ENCODE data around the gene CCDC106.

The CCDC106 gene

DNA sequence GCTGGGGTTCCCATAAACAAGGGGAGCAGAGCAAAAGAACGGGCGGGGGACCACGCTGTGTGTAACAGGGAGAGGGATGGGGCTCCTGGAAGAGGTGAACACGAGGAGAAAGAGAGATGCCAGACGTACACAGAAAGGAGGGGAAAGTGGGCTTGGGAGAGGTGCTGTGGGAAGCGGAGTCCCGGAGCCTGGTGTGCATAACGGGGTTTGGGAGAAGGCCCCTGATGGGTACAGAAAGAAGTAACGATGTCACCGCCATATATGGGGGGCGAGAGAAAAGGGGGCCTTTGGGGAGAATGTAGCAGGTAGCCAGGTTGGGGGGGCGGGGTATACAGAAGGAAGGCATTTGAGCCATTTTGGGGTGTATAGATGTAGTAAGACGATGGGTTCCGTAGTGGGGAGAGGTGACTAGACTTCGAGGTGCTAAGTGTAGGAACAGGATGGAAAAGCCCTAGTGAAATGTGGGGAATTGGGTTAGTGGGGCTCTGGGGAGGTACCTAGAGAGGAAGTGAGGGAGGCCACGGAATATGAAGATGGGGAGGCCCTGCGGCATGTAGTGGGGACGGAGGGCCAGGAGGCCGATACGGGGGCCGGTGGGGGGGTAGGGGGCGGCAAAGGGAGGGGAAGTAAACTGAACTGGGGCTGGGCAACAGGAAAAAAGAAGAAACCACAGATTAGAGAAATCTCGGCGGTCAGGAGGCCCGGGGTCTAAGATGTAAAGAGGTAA is 6.4 kb upstream of the CCDC106 start (continued):
- TF ChIP-seq OVOL3 (tag by site-specific recombination; IDR thresholded peaks at IDR 0.05), result peak; percentile 46; the same call in 1 of the 2 replicates
- TF ChIP-seq ZNF19 (tag by site-specific recombination; IDR thresholded peaks at IDR 0.05; ENCODE audit: low read depth), result no peak
- TF ChIP-seq, protein P1, sequence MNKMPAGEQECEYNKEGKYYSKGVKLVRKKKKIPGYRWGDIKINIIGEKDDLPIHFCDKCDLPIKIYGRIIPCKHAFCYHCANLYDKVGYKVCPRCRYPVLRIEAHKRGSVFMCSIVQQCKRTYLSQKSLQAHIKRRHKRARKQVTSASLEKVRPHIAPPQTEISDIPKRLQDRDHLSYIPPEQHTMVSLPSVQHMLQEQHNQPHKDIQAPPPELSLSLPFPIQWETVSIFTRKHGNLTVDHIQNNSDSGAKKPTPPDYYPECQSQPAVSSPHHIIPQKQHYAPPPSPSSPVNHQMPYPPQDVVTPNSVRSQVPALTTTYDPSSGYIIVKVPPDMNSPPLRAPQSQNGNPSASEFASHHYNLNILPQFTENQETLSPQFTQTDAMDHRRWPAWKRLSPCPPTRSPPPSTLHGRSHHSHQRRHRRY (tag by site-specific recombination; IDR thresholded peaks at IDR 0.05), result no peak
- peak; percentile 71; the same call in 1 of the 2 replicates for TF ChIP-seq KLF8 (tag by site-specific recombination; IDR thresholded peaks at IDR 0.05)

DNA sequence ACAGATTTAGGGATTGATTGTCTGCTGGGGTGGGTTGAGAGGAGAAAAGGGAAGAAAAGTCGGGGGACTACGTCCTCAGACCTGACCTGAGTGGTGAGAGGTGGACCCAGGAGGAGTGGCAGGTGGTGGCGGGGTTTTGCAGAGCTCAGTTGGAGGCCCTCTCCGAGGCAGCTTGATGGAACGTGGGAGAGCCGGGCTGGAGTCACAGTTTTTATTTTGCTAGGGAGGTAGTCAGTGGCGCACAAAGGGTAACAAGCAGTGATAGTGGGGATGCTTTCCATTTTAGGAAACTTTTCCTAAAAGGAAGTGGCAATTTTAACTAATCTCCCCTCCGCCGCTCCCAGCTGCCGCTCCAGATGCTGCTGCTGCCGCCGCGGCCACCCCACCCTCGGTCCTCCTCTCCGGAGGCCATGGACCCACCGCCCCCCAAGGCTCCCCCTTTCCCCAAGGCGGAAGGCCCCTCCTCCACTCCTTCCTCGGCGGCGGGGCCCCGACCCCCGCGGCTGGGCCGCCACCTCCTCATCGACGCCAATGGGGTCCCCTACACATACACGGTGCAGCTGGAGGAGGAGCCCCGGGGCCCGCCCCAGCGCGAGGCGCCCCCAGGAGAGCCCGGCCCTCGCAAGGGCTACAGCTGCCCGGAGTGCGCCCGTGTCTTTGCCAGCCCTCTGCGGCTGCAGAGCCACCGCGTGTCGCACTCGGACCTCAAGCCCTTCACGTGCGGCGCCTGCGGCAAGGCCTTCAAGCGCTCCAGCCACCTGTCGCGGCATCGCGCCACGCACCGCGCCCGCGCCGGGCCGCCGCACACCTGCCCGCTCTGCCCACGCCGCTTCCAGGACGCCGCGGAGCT is 5.6 kb upstream of the CCDC106 start:
- Histone ChIP-seq H3K4me1 (ENCODE audit: control insufficient read depth, insufficient read depth, low read length) (peaks cover 25% of the 10 kb centered on the region), H3K27ac (ENCODE audit: extremely low read depth, low read depth, low read length) (peak overlapping the region; percentile 83), H3K9me3 (ENCODE audit: control insufficient read depth, insufficient read depth, low read depth, low read length) (no peaks in the 10 kb centered on the region), H3K36me3 (ENCODE audit: control insufficient read depth in 2 of 2, insufficient read depth in 1 of 2, low read length in 2 of 2) (peaks cover 17 to 29% of the 10 kb centered on the region in 2 experiments; a peak in 2 of 3 replicates), H3K4me3 (ENCODE audit: low read depth, low read length) (peak overlapping the region; percentile 61)
- ChIA-PET POLR2A (interaction anchor here (0.6 to 2.2 kb wide), 7 partner anchors 8 to 43 kb away, joined by 3 to 36 read pairs (median 5); partner anchors contain the start of genes FIZ1, U2AF2 and ZNF784), CTCF (interaction anchor here (0.7 to 1.9 kb wide), 5 partner anchors 8 to 51 kb away, joined by 3 to 8 read pairs (median 4); no protein-coding TSS in a partner anchor)
- TF ChIP-seq, protein P2, sequence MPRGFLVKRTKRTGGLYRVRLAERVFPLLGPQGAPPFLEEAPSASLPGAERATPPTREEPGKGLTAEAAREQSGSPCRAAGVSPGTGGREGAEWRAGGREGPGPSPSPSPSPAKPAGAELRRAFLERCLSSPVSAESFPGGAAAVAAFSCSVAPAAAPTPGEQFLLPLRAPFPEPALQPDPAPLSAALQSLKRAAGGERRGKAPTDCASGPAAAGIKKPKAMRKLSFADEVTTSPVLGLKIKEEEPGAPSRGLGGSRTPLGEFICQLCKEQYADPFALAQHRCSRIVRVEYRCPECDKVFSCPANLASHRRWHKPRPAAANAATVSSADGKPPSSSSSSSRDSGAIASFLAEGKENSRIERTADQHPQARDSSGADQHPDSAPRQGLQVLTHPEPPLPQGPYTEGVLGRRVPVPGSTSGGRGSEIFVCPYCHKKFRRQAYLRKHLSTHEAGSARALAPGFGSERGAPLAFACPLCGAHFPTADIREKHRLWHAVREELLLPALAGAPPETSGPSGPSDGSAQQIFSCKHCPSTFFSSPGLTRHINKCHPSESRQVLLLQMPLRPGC (tag by site-specific recombination; IDR thresholded peaks at IDR 0.05), result no peak
- TF ChIP-seq, protein P3, sequence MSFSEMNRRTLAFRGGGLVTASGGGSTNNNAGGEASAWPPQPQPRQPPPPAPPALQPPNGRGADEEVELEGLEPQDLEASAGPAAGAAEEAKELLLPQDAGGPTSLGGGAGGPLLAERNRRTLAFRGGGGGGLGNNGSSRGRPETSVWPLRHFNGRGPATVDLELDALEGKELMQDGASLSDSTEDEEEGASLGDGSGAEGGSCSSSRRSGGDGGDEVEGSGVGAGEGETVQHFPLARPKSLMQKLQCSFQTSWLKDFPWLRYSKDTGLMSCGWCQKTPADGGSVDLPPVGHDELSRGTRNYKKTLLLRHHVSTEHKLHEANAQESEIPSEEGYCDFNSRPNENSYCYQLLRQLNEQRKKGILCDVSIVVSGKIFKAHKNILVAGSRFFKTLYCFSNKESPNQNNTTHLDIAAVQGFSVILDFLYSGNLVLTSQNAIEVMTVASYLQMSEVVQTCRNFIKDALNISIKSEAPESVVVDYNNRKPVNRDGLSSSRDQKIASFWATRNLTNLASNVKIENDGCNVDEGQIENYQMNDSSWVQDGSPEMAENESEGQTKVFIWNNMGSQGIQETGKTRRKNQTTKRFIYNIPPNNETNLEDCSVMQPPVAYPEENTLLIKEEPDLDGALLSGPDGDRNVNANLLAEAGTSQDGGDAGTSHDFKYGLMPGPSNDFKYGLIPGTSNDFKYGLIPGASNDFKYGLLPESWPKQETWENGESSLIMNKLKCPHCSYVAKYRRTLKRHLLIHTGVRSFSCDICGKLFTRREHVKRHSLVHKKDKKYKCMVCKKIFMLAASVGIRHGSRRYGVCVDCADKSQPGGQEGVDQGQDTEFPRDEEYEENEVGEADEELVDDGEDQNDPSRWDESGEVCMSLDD (tag by site-specific recombination; IDR thresholded peaks at IDR 0.05), result peak; percentile 38; the same call in 1 of the 2 replicates
- TF ChIP-seq SCRT2 (tag by site-specific recombination; IDR thresholded peaks at IDR 0.05), result peak; percentile 26; the same call in 1 of the 2 replicates
- TF ChIP-seq ZNF473 (tag by site-specific recombination; IDR thresholded peaks at IDR 0.05), result no peak
- peak; percentile 73 for TF ChIP-seq GLIS2 (tag by site-specific recombination; IDR thresholded peaks at IDR 0.05)
- TF ChIP-seq REPIN1 (tag by site-specific recombination; IDR thresholded peaks at IDR 0.05; ENCODE audit: low read depth), result no peak
- no peak for TF ChIP-seq ZNF302 (tag by site-specific recombination; IDR thresholded peaks at IDR 0.05; ENCODE audit: low read depth)
- TF ChIP-seq ZNF266 (tag by site-specific recombination; IDR thresholded peaks at IDR 0.05; ENCODE audit: low read depth), result no peak
- no peak for TF ChIP-seq ZNF311 (tag by site-specific recombination; IDR thresholded peaks at IDR 0.05; ENCODE audit: borderline replicate concordance)
- TF ChIP-seq, protein P4, sequence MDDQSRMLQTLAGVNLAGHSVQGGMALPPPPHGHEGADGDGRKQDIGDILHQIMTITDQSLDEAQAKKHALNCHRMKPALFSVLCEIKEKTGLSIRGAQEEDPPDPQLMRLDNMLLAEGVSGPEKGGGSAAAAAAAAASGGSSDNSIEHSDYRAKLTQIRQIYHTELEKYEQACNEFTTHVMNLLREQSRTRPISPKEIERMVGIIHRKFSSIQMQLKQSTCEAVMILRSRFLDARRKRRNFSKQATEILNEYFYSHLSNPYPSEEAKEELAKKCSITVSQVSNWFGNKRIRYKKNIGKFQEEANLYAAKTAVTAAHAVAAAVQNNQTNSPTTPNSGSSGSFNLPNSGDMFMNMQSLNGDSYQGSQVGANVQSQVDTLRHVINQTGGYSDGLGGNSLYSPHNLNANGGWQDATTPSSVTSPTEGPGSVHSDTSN (CRISPR knock-in tag; IDR thresholded peaks at IDR 0.05), result 0 out of 2 replicates have a peak, but pooled peaks have one; percentile 61
- TF ChIP-seq ZNF501 (tag by site-specific recombination; IDR thresholded peaks at IDR 0.05), result no peak
- no peak for TF ChIP-seq ZNF221 (tag by site-specific recombination; IDR thresholded peaks at IDR 0.05; ENCODE audit: borderline replicate concordance)
- TF ChIP-seq ZNF175 (tag by site-specific recombination; IDR thresholded peaks at IDR 0.05), result no peak
- TF ChIP-seq ZNF416 (tag by site-specific recombination; IDR thresholded peaks at IDR 0.05), result no peak
- TF ChIP-seq, protein P5, sequence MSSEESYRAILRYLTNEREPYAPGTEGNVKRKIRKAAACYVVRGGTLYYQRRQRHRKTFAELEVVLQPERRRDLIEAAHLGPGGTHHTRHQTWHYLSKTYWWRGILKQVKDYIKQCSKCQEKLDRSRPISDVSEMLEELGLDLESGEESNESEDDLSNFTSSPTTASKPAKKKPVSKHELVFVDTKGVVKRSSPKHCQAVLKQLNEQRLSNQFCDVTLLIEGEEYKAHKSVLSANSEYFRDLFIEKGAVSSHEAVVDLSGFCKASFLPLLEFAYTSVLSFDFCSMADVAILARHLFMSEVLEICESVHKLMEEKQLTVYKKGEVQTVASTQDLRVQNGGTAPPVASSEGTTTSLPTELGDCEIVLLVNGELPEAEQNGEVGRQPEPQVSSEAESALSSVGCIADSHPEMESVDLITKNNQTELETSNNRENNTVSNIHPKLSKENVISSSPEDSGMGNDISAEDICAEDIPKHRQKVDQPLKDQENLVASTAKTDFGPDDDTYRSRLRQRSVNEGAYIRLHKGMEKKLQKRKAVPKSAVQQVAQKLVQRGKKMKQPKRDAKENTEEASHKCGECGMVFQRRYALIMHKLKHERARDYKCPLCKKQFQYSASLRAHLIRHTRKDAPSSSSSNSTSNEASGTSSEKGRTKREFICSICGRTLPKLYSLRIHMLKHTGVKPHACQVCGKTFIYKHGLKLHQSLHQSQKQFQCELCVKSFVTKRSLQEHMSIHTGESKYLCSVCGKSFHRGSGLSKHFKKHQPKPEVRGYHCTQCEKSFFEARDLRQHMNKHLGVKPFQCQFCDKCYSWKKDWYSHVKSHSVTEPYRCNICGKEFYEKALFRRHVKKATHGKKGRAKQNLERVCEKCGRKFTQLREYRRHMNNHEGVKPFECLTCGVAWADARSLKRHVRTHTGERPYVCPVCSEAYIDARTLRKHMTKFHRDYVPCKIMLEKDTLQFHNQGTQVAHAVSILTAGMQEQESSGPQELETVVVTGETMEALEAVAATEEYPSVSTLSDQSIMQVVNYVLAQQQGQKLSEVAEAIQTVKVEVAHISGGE (tag by site-specific recombination; conservative IDR thresholded peaks at IDR 0.05; ENCODE audit: low read depth), result 0 out of 2 replicates have a peak, but pooled peaks have one; percentile 12
- TF ChIP-seq ZNF114 (tag by site-specific recombination; IDR thresholded peaks at IDR 0.05), result no peak
- peak; percentile 93 for TF ChIP-seq PRDM1 (tag by site-specific recombination; IDR thresholded peaks at IDR 0.05)
- TF ChIP-seq HOXD13 (CRISPR knock-in tag; IDR thresholded peaks at IDR 0.05; ENCODE audit: borderline replicate concordance), result no peak
- TF ChIP-seq GLI2 (tag by site-specific recombination; IDR thresholded peaks at IDR 0.05; ENCODE audit: borderline replicate concordance, low read depth), result no peak
- no peak for TF ChIP-seq ZNF350 (tag by site-specific recombination; IDR thresholded peaks at IDR 0.05)
